HG03175 (cell line): Measurements from ENCODE around the gene AP1S3.
A peak's percentile ranks its signal among the peaks of the same experiment; 100 is the strongest.
"Not testable (repeated sequence)": the region's sequence is repeated elsewhere in the genome, so short reads cannot be mapped to it uniquely, and the experiment has no call there.

Experiments
- ATAC-seq: cut with Tn5 transposase; IDR thresholded peaks from one replicate; pipeline ENCODE4 v1.9.1; 2021; ENCODE audit warnings: mild to moderate bottlenecking, moderate library complexity; ENCODE audit not compliant: unreplicated experiment

The AP1S3 gene

DNA sequence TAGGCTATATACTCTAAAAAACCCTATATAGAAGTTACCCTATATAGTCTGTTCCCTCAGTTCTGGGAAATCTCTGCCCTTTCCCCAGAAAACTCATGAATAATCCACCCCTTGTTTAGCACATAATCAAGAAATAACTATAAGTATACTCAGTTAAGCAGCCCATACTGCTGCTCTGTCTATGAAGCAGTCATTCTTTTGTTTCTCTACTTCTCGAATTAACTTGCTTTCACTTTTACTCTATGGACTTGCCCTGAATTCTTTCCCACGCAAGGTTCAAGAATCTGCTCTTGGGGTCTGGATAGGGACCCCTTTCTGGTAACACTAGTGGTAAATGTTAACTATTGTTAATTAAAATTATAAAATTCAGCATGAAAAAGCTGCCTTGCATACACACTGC lies 17.4 kb upstream of the AP1S3 start:
- no peak for ATAC-seq

DNA sequence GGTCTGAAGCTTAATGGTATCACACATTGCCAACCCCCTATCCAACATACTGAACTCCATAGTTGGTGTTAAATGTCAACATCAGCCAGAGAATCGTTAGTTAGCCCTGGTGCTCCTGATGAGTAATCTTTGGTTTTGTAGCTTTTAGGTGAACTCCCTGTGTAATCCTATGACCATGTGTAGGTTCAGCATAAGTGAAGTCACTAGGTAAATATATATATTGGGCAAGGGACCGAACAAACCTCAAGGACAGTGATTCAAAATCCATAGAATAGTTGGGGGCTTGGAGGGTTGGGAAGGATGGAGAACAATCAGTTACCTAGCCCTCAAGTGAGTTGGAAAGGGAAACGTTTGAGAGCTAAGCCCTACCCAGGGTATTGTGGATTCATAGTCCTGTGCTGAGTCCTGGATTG lies 16.0 kb upstream of the AP1S3 start:
- no peak for ATAC-seq

- ATAC-seq: no peak
Measured at GRCh38 chr2:223852281-223852795, 15.0 kb upstream of the AP1S3 start.

GRCh38 chr2:223847410-223847809 lies 10.0 kb upstream of the AP1S3 start:
- ATAC-seq: no peak

- ATAC-seq: no peak
Measured at GRCh38 chr2:223846515-223846914, 9.1 kb upstream of the AP1S3 start.

DNA sequence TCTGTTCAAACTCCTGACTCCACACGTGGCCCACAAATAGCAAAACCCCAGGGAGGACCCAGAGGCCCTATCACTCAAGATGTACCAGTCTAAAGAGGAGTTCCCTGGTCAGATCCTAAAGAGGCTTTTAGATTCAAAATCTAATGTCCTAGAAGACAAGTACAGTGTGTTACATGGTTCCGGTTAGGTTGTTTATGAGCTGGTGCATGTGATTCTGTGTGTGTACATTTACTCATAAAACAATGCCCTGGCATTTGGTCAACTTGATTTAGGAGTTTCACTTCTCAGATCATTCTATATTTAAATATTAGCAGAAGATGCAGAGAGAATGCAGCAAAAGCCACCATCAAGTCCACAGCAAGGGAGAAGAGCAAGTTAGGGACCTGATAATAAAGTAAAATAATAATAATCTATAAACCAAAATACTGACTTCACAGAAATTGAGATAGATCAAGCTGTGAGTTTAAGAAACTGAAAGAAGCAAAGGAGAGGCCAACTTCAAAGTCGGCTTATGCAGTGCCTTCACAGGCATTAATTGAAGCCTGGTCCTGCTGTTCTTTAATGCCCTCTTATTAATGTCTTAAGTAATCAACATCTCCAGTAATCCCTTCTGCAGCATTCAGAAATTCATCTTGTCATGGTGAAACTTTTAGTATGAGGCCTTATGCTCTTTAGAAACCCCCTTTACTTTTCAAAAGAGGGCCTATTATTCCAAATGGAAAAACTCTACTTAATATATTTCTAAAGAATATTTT lies 4.2 kb upstream of the AP1S3 start:
- ATAC-seq: no peak

DNA sequence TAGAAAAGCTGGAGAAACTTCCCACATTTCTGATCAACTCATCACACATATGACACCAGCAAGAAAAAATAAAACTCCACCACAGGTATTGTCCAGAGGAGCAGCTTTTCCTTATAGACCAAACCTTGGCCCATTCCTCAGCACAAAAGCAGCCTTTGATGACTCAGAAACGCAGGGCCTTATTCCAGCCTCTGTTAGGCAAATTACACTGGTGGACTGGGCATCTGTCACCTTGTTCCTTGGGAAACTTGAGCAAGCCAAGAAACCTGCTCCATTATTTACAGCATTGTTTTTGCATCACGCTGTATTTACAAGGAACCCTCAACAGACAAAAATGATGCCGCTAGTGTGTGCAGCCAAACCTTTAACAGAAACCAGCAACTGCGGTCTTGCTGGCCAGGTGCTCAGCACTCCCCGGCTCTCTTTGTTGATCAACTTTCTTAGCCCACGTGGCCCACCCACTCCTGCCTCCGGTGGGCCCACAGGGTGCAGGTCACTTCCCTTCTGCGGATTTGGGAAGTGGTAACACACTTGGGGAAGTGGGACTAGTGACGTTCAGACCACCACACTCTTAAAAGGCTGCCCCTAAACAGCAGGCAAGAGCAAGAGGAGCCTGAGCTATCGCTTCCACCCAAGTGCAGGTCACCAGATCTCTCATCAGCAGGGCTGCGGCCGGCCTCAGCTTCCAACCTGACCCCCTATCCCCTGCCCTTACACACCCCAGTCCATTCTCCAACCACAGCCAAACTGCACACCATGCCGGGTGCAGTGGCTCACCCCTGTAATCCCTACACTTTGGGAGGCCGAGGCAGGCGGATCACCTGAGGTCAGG lies 1.5 kb downstream of the AP1S3 start:
- peak; percentile 52 for ATAC-seq

DNA sequence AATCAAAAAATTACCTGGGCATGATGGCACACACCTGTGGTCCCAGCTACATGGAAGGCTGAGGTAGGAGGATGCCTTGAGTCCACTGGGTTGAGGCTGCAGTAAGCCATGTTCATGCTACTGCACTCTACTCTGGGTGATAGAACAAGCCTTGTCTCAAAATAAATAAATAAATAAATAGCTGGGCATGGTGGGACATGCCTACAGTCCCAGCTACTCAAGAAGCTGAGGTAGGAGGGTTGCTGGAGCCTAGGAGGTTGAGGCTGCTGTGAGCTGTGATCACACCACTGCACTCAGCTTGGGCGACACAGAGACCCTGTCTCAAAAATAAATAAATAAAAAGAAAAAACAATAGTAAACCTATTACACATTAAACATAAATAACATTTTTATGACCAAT lies 3.0 kb downstream of the AP1S3 start:
- no peak for ATAC-seq

DNA sequence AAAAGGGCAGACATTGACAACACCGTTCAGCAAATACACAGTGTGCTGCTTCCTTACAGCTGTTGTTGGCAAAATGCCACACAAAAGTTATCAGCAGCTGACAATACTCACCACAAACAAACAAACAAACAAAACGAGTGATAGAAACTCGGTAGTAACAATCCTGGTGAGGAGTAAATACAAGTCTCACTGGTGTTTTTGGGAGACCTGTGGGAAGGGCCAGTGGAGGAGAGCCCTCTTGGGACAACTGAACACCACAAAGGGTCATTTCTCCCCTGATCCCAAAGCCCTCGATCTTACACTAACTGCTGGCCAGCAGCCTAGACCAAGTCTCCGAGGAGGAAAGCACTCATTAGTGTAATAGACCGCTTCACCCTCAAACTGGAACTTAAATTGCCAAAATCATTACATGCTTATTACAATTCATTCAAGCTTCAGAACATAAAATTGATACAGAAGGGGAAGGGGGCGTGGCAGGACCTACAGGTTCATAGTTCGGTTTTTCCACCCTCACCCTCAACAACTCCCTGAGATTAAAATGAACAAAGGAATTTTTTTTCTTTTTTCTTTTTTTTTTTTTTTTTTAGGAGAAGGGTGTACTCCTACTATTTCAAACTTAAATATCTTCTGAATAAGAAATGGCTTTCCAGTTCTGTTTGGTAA lies 5.0 kb downstream of the AP1S3 start:
- ATAC-seq: no peak

- no peak for ATAC-seq
Measured at GRCh38 chr2:223829128-223829527, 8.3 kb downstream of the AP1S3 start.

DNA sequence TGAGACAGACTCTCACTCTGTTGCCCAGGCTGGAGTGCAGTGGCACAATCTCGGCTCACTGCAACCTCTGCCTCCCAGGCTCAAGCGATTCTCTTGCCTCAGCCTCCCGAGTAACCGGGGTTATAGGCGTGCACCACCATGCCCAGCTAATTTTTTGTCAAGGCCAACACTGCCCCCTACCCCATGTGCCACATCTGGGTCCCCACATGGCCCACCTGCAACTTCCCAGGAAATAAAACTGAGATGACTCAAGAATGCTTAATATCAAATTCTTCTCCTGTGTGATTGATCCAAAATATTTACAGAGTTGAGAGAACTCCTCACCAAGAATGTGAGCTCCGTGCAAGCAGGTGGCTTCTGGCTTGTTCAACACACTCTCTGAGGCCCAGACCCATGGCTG lies 9.1 kb downstream of the AP1S3 start:
- ATAC-seq: no peak

GRCh38 chr2:223826995-223827394 lies 10.4 kb downstream of the AP1S3 start:
- ATAC-seq: no peak

DNA sequence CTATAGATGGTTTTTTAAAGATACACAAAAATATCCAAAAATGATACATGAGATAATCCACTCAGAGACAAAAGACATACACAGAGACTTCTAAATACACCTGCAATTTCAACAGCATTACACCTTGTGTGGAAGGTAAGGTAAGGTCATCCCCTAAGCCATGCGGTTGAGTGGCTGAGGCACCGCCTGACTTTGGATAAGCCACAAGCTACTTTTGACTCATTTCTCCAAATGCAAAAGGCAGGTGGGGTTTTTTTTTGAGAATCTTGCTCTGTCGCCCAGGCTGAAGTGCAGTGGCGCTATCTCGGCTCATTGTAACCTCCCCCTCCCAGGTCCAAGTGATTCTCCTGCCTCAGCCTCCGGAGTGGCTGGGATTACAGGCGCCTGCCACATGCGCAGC lies 13.1 kb downstream of the AP1S3 start:
- ATAC-seq: no peak

DNA sequence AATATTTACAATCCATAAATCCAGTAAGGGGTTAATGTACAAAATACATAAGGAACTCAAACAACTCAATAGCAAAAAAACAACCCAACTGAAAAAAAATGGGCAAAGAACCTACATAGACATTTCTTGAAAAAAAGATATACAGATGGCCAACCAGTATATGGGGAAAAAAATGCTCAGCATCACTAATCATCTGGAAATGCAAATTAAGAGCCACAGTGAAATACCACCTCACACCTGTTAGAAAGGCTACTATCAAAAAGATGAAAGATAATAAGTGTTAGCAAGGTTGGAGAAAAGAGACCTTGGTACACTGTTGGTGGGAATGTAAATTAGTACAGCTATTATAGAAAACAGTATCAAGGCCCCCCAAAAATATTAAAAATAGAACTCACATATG lies 14.6 kb downstream of the AP1S3 start:
- no peak for ATAC-seq

DNA sequence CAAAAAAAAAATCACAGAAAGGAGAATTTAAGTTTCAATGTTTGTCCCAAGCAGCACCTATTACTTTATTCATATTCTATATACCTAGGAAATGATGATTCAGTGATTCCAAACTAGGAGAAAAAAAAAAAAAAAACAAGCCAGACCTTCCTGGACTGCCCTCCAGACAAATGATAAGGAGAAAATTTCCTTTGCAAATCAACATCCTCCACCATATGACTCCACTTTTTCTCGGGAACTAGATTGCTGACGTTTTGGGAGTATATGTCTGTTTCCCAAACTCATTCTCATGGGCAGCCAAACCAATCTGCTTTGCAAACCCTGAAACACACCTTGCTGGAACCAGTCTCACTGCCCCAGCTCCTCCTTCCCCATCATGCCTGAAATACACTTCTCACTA lies 16.8 kb downstream of the AP1S3 start:
- ATAC-seq: no peak

- no peak for ATAC-seq
Measured at GRCh38 chr2:223819891-223820290, 17.5 kb downstream of the AP1S3 start.

DNA sequence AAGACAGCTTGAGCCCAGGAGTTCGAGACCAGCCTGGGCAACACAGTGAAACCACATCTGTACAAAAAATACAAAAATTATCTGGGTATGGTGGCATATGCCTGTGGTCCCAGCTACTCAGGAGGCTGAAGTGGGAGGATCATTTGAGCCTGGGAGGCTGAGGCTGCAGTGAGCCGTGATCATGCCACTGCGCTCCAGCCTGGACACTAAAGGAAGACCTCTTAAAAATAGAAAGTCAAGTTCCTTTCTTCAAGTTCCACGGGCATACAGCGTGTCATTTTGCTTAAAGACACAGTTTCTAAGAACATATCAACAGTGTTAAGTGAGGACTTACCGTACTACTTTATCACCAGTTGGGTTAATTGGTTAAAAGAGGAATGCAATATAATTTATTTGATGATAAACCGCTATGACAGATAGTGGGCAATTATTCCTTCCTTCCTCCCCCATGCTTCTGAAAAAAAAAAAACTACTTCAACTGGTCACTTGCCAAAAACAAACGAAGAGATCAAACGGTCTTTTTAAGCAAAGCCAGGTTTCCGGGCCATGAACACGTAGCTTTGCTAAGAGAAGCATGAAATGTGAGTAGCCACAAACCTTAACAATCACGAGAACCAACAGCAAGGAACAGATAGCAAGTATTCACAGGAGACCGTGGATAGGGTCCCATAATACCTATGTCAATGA lies 21.4 kb downstream of the AP1S3 start:
- ATAC-seq: no peak

- no peak for ATAC-seq
Measured at GRCh38 chr2:223815186-223815883, 22.0 kb downstream of the AP1S3 start.

GRCh38 chr2:223814764-223815163 lies 22.6 kb downstream of the AP1S3 start:
- not testable (repeated sequence) for ATAC-seq

DNA sequence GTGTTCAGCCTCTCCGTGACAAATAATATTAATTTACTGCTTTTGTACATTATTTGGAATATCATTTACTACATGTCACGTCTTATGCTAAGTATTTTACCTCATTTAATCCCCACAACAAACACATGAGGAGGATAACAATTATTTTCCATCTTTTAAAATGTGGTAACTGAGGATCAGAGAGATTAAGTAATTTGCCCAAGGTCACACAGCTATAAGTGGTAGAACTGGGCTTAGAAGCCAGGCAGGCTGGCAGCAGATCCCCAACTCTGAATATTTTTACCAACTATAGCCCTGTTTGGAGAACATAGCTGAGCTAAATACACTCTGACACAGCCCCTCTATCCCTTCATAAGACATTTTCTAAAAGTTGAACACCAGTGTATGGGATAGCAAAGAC lies 24.1 kb downstream of the AP1S3 start:
- ATAC-seq: no peak
